Measurements from ENCODE around the gene AIG1. TPM values are rescaled to one million over a fixed set of nuclear protein-coding genes. Genes with fewer than 3 reads are reported as not detected.

AIG1 gene
- polyA plus RNA-seq, 1 experiment = 65.1 TPM

- H3K27ac ChIP-seq (ENCODE audit: low read depth, low read length) = no peak overlapping the region
- no peak for DNase-seq (ENCODE audit: low read depth, low spot score)
- POLR2A ChIA-PET = no interaction called here
- H3K4me3 ChIP-seq (ENCODE audit: low read depth, low read length) = no peak overlapping the region
- CTCF ChIA-PET = no interaction called here
- H3K9me3 ChIP-seq (ENCODE audit: control insufficient read depth, insufficient read depth, low read length) = no peaks in the 10 kb centered on the region
- TF ChIP-seq, protein P1, sequence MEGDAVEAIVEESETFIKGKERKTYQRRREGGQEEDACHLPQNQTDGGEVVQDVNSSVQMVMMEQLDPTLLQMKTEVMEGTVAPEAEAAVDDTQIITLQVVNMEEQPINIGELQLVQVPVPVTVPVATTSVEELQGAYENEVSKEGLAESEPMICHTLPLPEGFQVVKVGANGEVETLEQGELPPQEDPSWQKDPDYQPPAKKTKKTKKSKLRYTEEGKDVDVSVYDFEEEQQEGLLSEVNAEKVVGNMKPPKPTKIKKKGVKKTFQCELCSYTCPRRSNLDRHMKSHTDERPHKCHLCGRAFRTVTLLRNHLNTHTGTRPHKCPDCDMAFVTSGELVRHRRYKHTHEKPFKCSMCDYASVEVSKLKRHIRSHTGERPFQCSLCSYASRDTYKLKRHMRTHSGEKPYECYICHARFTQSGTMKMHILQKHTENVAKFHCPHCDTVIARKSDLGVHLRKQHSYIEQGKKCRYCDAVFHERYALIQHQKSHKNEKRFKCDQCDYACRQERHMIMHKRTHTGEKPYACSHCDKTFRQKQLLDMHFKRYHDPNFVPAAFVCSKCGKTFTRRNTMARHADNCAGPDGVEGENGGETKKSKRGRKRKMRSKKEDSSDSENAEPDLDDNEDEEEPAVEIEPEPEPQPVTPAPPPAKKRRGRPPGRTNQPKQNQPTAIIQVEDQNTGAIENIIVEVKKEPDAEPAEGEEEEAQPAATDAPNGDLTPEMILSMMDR (IDR thresholded peaks at IDR 0.05; ENCODE audit: low read depth, low read length) = no peak
- no peaks in the 10 kb centered on the region for H3K27me3 ChIP-seq (ENCODE audit: control insufficient read depth, insufficient read depth, low read length)
These were observed 123.0 kb downstream of the AIG1 start for GRCh38 chr6:143183666-143184065.

- TF ChIP-seq, protein P1 (IDR thresholded peaks at IDR 0.05; ENCODE audit: low read depth, low read length) = no peak
- POLR2A ChIA-PET = no interaction called here
- no peaks in the 10 kb centered on the region for H3K9me3 ChIP-seq (ENCODE audit: control insufficient read depth, insufficient read depth, low read length)
- CTCF ChIA-PET = no interaction called here
- DNase-seq (ENCODE audit: low read depth, low spot score) = no peak
- H3K27me3 ChIP-seq (ENCODE audit: control insufficient read depth, insufficient read depth, low read length) = no peaks in the 10 kb centered on the region
- no peak overlapping the region for H3K4me3 ChIP-seq (ENCODE audit: low read depth, low read length)
- no peak overlapping the region for H3K27ac ChIP-seq (ENCODE audit: low read depth, low read length)
These were observed 124.6 kb downstream of the AIG1 start for GRCh38 chr6:143185288-143185687.

GRCh38 chr6:143187238-143187923 is 126.7 kb downstream of the AIG1 start:
- no peak overlapping the region for H3K4me3 ChIP-seq (ENCODE audit: low read depth, low read length)
- H3K27ac ChIP-seq (ENCODE audit: low read depth, low read length) = no peak overlapping the region
- DNase-seq (ENCODE audit: low read depth, low spot score) = peak; percentile 20
- TF ChIP-seq, protein P1 (IDR thresholded peaks at IDR 0.05; ENCODE audit: low read depth, low read length) = no peak
- ChIA-PET POLR2A (interaction anchor here (0.9 kb wide), 1 partner anchor 27 kb away, joined by 4 read pairs; no protein-coding TSS in a partner anchor), CTCF (no interaction called here)
- H3K9me3 ChIP-seq (ENCODE audit: control insufficient read depth, insufficient read depth, low read length) = no peaks in the 10 kb centered on the region
- no peaks in the 10 kb centered on the region for H3K27me3 ChIP-seq (ENCODE audit: control insufficient read depth, insufficient read depth, low read length)

DNA sequence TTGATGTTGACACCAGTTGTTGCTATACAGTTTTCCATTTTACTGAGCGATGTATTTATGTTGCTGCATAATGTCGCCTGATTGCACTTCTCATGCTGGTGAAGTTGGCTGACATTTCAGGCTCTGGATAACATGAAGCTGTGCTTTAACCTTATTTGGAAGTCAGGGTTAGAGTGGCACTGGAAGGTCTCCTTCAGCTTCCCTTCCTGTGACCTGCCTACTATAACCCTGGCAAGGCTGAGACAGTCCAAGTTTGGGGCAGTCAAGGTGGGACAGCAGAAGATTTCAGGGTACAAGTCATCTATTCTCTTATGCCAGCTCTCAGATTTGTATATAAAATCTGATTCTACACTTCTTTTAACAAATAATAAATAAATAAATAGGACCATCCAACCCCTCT is 127.6 kb downstream of the AIG1 start:
- no peaks in the 10 kb centered on the region for H3K9me3 ChIP-seq (ENCODE audit: control insufficient read depth, insufficient read depth, low read length)
- POLR2A ChIA-PET = no interaction called here
- H3K27me3 ChIP-seq (ENCODE audit: control insufficient read depth, insufficient read depth, low read length) = no peaks in the 10 kb centered on the region
- no peak overlapping the region for H3K27ac ChIP-seq (ENCODE audit: low read depth, low read length)
- DNase-seq (ENCODE audit: low read depth, low spot score) = no peak
- TF ChIP-seq, protein P1 (IDR thresholded peaks at IDR 0.05; ENCODE audit: low read depth, low read length) = no peak
- CTCF ChIA-PET = no interaction called here
- H3K4me3 ChIP-seq (ENCODE audit: low read depth, low read length) = no peak overlapping the region

DNA sequence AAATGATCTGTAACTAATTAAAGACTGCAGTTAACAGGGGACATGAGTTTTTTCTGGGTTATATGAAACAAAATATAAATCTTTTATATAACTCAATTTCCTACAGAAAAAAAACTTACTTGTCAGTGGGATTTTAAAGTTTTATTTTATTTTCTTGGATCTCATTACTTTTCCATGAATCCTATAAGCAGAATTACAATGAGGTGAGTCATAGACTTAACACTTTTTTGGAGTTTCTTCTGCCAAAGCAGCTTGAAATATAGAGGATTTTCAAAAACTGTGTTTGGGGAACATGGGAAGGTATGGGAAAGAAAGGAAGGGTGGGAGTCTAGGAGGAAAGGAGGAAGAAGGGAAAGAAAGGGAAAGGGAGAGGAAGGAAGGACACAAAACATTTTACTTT is 130.7 kb downstream of the AIG1 start:
- TF ChIP-seq, protein P1 (IDR thresholded peaks at IDR 0.05; ENCODE audit: low read depth, low read length) = no peak
- Histone ChIP-seq H3K27me3 (ENCODE audit: control insufficient read depth, insufficient read depth, low read length) (no peaks in the 10 kb centered on the region), H3K27ac (ENCODE audit: low read depth, low read length) (no peak overlapping the region), H3K9me3 (ENCODE audit: control insufficient read depth, insufficient read depth, low read length) (no peaks in the 10 kb centered on the region; the same call in 1 of the 2 replicates), H3K4me3 (ENCODE audit: low read depth, low read length) (no peak overlapping the region)
- POLR2A ChIA-PET = no interaction called here
- DNase-seq (ENCODE audit: low read depth, low spot score) = no peak
- CTCF ChIA-PET = no interaction called here

All from AG04450 (cell line).